SU-DHL-6 (cell line): ENCODE data around the gene SH3GL2.

ENCODE experiments used
- CTCF ChIP-seq: fragments of 200-600 bp; sonication (generic); IDR thresholded peaks from one replicate; pipeline ENCODE4 v1.5.1; 2017; ENCODE audit warnings: antibody characterized with exemption, mild to moderate bottlenecking, low read length, moderate library complexity; ENCODE audit not compliant: insufficient read depth, poor library complexity, severe bottlenecking
- EZH2phosphoT487 ChIP-seq: fragments of 200-600 bp; sonication (generic), shearing (Covaris generic); conservative IDR thresholded peaks from 2 replicates; pipeline ENCODE4 v1.6.1; 2018; ENCODE audit warnings: mild to moderate bottlenecking, antibody characterized with exemption, low read length, moderate library complexity, mixed read lengths

DNA sequence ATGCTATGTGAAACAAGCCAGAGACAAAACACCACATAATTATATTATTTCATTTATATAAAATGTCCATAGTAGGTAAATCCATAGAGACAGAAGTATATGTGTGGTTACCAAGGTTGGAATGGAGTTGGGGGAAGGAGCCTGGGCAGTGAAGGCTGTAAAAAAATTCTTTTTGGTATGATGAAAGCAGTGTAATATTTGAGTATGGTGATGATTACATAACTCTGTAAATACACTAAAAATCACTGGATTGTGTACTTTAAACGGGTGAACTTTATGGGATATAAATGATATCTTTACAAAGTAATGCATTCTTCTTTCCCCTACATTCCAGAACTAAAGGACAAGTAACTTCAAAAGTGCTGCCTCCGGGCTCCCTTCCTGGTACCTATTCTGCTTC, 155.8 kb downstream of the SH3GL2 start:
- no peak for TF ChIP-seq CTCF
- TF ChIP-seq EZH2phosphoT487: no peak
